SKM-1 treated with dmso at 0.1 percent for 144 hours (cell line): ENCODE measurements around the gene PNMA6A.
"Not testable (repeated sequence)": the region's sequence is repeated elsewhere in the genome, so short reads cannot be mapped to it uniquely, and the experiment has no call there.

Source experiments
- DNase-seq: peaks from one replicate; lab custom pipeline; 2025; ENCODE audit not compliant: unreplicated experiment; lab: John Stamatoyannopoulos, UW

The PNMA6A gene

GRCh38 chrX:153074935-153075334, 2.7 kb downstream of the PNMA6A start:
- no peak for DNase-seq

DNA sequence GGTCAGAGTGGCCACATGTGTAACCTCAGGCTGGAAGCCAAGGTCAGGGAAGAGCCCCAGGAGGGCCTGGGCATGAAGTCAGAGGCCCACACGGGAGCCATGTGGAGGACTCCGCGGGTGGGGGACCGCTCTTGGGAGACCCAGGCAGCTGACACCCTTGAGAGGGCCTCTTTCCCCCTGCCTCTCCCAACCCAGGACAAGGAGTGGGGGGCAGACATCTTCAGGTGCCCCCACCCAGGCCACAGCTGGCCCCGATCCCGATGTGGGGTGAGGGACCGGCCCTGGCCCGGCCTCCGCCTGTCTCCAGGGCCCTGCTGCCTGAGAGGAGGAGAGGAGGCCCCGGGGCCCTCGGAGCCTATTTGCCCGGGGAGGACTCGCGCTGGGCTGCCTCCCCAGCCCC, 3.1 kb downstream of the PNMA6A start:
- no peak for DNase-seq

DNA sequence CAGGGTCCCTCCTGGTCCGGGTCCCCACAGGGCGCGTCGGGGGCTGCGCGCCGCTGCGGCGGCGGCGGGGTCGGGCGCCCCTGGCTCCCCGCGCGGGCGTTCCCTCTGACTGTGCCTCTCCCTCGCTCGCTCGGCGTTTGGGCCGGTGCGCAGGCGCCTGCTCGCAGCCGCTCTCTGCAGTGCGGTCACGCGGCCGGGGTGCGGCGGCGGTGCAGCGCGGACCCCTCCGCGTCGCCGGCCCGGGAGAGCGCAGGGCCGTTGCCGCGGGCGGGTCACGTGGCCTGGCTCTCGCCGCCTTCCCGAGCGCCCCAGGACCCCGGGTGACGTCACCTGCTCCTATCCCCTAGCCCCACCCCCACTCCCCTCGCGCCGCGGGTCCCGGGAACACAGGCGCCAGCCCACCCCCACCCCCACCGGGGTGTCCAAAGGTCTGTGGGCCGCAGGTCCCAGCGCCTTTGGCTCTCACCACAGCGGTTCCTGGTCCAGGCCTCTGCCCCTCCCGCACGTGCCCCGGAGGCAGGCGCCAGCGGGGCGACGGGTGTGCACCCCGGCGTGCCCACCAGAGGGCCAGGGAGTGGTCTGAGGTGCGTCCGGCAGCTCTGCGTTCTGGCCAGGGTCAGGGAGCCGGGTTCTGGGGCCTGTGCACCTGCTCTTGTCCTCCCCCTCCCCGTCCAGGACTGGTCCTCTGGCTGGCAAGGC, 5.3 kb downstream of the PNMA6A start:
- DNase-seq = not testable (repeated sequence)

DNA sequence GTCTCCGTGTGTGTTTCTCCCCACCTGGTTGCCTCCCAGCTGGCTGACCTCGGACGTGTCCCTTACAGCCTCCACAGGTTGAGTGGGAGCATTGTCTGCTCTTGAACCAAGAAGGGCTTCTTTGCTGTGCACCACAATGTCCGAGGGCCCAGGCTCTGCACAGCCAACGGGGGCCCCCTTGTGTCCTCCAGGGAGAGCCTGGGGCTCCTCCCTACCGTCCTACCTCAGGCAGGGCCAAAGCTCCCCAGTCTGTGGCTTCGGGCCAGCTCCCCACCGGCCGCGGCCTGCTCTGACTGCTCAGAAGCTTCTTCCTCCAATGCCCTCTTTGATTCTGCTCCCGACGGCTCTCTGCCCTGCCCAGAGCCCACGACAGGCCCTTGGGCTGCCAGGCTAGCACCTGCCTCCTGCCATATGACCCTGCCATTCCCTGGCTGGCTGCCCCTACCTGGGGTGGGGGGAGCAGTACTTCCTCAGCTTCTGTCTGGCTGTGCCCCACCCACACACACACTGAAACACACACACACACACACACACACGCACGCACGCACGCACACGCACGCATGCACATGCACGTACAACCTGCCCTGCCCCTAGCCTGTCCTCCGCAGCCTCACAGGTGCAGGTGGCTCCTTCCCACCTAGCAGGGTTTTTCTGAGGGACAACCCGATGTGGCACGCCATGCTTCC, 11.1 kb downstream of the PNMA6A start:
- not testable (repeated sequence) for DNase-seq

DNA sequence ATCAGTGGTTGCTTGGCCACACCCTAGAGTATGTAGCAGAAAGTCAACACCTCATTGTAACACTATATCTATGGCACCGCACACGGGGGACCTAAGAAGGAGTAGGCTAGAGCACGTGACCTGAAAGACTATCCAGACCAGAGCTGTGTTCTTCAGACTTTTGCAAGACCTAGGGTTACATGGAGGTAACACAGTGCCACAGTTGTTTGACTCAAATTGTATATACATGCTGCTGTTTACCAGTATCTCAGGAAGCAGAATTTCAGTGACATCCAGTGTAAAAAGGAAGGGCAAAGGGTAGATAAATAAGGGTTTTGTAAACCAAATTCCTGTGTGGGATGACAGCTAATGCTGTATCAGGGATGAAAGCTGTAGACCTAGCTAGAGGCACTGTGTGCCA, 30.2 kb downstream of the PNMA6A start:
- DNase-seq = no peak

DNA sequence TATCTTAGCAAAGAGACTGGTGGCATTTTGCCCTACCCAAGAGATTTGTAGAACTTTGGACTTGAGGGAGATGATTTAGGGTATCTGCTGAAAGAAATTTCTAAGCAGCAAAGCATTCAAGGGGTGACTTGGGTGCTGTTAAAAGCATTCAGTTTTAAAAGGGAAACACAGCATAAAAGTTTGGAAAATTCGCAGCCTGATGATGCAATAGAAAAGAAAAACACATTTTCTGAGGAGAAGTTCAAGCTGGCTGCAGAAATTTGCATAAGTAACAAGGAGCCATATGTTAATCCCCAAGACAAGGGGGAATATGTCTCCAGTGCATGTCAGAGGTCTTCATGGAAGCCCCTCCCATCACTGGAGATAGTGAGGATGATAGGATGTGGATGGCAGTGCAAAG, 32.7 kb downstream of the PNMA6A start:
- DNase-seq = not testable (repeated sequence)

- DNase-seq = not testable (repeated sequence)
Observed at GRCh38 chrX:153106092-153106801, 34.0 kb downstream of the PNMA6A start.

DNA sequence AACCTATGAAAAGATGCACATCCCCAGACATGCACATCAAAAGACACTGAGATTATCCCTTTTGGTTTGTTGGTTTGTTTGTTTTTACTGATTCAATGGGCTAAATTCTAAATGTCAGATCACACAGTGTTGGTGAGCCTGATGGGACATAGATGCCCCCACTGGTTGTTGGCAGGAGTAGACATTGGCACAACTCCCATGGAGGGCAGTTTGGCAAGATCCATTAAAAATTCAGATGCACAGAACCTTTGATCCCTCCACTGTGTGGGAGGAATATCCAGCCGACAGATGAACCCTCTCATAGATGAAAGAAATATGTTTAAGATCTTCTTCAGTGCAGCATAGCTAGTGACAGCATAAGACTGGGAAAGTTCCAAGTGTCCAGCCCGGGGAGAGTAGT, 38.5 kb downstream of the PNMA6A start:
- not testable (repeated sequence) for DNase-seq

- not testable (repeated sequence) for DNase-seq
Observed at GRCh38 chrX:153113851-153114250, 41.6 kb downstream of the PNMA6A start.

GRCh38 chrX:153117754-153118153, 45.5 kb downstream of the PNMA6A start:
- not testable (repeated sequence) for DNase-seq

DNA sequence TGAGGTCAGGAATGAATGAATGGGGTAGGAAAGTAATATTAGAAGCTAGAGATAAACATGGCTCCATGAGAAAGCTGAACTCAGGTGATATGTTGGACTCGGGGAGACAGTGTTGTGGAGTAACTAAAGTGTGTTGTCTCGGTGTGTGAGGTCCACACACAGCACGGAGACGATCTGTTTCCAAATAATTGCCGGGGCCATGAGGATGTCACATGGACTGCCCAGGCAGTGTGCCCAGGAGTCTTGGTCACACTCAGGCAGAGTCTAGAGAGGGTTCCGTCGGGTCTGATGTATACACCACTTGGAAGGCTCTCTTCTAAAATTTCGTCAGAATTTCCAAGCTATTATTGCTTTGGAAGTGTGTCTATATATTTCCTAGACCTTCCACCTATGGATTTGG, 48.0 kb downstream of the PNMA6A start:
- DNase-seq = not testable (repeated sequence)

DNA sequence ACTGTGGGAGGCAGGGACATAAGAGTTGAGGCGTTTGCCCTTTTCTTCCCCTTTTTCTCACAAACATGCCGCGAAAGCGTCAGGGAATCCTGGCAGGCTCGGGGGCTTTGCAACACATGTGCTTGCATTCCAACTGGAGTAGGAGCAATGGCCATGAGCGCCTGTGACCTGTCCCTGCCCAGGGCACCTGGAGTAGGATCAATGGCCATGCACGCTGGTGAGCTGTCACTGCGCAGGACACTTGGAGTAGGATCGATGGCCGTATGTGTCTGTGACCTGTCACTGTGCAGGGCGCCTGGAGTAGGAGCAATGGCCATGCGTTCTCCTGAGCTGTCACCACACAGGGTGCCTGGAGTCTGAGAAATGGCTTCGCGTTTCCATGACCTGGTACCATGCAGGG, 51.2 kb downstream of the PNMA6A start:
- not testable (repeated sequence) for DNase-seq
